LoVo (cell line): ENCODE measurements around the gene MRM3.
"Not testable (repeated sequence)": the region's sequence is repeated elsewhere in the genome, so short reads cannot be mapped to it uniquely, and the experiment has no call there.

Experiments used
- DNase-seq: peaks from one replicate; pipeline ENCODE4 v3.0.0-alpha.2; 2016; ENCODE audit warnings: low spot score

The MRM3 gene

DNA sequence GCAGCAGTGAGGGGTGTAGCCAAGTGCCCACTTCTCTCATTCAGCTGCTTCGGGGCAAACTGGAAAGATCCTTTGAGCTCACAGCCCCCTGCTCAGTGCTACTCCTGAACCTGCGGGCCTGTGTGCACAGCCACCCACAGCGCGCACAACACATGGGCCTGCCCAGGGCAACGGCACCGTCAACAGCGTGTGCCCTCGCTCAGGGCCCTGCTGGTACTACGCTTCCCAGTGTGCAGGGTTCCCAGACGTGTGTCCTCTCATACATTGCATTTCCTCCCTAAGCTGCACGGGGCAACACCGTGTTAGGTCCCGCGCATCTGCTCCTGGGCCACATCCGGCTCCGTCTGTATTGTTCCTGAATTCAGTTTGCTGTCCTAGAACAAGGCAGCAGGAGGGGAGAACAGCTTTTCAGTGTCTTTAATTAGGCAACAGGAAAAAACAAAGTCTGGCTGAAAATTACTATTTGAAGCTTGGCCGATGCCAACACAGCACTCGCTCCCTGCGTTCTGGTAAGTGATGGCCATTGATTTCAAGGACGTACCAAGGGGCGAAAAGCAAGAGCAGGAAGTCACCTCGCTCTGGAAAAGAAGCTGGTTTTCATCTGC is 15.2 kb downstream of the MRM3 start:
- DNase-seq, result no peak

DNA sequence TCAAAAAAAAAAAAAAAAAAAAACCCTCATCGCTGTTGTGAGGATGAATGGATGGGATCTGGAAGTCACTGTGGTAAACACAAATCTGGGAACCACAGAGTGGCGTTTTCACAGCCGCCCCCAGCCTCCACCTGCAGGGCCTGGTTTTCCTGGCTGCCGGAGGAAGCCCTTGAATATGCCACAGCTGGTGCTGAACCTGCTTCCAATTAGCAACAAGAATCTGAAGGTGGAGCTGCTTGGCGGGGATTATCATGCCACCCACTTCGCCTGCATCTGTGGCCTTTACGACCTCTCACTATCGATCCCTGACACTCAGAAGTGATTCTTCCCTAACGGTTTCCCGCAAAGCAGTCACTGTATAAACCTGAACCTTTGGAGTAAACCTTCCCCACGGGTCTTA is 16.1 kb downstream of the MRM3 start:
- DNase-seq, result no peak

DNA sequence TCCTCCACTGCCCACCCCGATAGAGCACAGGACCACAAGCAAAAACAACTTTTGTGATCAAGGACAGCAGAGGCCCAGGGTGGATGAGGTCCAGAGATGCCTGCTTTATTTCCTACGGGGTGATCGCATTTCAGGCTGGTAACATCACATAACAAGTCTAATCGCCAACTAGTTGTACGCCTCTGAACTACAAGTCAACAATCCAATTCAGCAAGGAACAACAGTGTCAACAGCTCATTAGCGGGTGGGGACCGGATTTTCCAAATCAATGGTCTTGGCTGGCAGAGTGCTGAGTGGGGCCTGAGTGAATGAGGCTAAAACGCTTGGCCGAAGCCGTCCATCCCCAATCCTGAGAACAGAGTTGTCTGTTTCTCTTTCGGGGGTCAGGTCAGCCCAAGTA is 17.1 kb downstream of the MRM3 start:
- no peak for DNase-seq

DNA sequence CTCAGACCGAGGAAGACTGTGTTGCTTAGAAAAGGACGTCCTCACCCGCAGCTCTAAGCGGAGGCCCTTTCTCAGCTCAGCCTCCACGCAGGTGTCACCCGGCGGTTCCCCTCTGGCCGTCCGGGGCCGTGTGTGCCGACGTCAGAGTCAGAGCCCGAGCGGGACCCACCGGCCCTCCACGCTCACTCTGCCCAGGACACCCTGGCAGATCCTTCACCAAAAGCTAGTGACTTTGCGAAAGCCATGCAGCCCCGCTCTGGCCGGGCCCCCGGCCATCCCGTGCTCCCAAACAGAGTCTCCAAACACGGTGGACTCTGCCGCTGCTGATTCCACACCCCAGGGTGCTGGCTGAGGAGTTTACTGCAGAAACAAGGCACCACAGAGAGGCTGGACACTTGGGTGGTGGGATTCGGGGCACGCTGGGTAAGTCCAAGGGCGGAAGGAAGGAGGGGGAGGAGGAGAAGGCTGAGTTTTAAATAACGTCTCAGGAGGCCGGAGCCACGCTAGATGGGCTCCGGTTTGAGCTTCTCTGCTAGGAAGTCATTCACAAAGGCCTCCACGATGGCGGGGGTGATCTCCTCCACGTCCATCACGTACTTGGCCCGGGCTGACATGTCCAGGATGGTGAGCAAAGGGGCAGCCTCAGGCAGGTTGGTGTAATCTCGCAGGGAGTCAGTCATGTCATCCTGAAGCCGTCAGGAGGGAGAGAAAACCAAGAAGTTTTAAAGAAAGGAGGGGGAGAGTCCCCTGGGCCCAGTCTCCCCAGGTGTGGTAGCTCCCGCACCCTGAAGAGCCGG is 18.5 kb downstream of the MRM3 start:
- DNase-seq, result no peak

DNA sequence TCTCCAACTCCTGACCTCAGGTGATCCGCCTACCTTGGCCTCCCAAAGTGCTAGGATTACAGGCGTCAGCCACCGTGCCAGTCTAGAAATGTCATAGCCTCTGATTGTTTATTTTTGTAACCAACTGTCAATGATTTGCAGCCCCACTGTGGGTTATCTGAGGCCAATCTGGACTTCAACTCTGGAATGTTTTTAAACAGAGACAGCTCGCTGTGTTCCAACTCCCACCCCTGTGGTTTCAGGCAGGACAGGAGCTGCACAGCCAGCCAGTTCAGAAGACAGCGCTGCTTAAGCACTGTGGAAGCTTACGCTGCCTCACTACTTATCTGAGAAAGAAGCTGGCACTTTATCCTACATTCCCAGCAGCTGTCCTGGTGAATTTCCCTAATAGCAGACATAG is 19.5 kb downstream of the MRM3 start:
- no peak for DNase-seq

DNA sequence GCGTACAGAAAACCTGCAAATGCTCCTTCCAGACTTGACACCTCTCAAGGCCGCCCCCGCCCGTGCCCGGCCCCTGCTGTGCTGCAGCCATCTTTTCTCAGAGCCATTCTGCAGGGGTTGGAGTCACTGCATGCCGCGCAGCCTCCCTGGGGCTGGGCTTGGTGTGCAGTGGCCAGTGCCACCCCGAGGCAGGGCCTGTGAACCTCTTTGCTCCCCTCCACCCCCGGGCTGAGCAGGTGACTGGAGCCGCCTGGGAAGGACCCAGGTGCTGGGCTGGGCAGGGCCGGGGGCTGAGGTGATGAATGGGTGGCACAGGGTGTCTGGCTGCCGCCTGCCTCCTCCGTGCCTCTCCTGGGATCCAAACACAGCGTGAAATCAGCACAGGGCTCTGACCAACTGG is 20.3 kb downstream of the MRM3 start:
- no peak for DNase-seq

DNA sequence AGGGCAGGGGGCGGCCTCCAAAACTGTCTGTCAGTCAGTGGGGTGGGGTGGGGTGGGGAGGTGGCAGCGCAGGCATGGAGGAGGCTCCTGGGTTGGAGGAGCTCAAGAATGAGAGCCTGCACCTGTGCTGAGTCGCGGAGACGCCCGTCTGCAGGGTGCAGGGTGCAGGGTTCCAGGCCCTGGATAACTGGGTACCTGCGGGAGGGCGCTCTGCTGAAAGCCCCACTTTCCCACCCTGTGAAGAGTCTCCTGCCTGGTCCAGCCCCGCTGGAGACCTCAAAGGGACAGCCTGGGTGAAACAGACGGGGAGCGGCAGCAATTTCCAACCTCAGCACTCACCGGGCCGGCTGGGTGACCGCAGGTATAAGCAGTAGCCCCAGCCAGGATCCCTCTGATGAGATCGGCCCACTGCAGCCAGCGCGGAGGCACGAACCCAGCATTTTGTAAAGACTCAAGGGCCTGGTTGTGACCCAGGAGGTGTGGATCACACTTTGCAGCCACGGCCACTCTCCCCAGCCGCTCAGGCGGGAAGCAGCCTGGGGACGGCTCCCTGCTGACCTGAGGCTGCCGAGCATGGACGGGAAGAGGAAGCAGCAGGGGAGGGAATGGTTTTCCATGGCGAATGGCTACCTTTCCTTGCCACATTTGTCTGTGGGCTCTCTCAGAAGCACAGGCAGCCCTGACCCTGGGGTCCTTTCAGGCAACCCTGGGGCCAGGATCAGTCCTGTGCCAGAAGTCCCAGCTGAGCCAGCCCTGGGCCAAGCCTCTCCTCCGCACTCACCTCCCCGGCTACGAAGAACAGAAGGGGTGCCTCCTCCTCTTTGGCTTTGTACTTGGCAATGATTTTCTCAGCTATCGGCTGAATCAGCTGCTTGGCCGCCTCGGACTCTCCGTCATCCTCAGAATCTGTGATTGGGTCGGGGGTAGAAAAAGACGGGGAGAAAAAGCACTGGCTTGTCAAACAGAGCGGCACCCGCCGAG is 21.0 kb downstream of the MRM3 start:
- DNase-seq, result no peak

DNA sequence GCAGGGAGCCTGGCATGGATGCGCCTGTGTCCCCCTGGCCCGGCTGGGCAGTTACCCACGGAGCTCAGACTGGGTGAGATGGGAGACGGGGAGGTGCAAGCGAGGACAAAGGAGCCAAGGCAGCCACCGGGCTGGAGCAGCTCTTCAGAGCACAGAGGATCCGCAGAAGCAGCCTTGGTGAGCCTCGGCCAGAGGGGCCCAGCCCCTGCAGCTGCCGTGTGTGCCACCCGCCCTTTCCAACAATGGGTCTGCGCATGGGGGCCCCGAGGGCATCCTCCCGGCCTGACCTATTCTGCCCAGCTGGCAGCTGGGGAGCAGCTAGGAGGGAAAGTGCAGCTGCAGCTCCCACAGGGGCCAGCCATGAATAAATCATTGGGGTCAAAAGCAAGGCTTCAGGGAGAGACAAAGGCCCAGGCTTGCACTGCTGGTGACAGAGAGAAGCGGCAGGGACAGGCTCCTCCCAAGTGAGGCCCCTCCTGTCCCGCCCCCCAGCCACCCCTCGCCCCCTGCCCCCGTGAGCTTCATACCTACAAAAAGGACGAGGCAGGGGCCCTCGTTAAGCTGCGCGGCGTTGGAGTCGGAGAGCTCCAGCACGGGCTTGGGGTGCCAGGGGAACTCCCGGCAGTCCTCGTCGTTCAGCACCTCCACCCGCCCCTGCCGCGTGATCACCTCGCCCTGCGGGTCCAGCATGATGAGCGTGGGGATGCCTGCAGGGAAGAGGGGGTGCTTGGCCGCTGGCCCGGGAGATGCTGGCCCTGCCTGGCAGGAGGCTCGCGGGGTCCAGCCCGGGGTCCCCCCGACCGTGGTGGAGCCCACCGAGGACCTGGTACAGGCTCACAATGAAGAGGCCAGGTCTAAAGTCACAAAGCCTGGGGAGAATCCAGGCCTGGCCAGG is 22.6 kb downstream of the MRM3 start:
- DNase-seq, result no peak

DNA sequence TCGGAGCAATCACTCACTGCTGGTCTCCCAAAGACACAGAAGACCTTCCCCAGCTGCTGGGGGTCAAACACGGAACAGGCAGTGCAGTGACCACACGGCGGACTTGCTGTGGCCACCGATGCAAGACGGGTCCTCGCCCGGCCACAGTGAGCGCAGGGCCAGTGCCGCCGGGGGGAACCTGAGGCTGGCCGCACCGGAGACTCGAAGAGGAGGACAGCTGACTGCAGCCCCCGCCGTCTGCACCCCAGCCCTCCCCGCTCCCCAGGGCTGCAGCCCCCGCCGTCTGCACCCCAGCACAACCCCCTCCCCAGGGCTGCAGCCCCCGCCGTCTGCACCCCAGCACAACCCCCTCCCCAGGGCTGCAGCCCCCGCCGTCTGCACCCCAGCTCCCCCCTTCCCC is 23.7 kb downstream of the MRM3 start:
- not testable (repeated sequence) for DNase-seq

DNA sequence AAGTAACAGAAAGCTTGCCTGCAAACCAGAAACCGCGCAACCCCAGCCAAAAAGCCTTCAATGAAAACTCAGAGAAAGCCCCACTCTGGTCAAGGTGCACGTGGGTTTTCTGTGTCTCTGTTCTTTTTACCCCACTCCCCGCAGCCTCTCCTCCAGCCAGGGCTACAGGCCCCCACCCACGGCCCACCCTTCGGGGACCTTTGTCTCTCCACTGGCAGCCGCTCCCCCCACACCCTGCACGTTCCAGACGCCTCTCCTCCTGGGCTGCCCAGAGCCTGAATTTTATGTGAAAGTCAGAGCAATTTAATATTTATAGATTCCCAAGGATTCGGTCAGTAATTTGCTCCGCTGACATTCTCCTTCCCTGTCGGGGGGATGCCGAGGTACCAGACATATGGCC is 24.2 kb downstream of the MRM3 start:
- DNase-seq, result no peak

DNA sequence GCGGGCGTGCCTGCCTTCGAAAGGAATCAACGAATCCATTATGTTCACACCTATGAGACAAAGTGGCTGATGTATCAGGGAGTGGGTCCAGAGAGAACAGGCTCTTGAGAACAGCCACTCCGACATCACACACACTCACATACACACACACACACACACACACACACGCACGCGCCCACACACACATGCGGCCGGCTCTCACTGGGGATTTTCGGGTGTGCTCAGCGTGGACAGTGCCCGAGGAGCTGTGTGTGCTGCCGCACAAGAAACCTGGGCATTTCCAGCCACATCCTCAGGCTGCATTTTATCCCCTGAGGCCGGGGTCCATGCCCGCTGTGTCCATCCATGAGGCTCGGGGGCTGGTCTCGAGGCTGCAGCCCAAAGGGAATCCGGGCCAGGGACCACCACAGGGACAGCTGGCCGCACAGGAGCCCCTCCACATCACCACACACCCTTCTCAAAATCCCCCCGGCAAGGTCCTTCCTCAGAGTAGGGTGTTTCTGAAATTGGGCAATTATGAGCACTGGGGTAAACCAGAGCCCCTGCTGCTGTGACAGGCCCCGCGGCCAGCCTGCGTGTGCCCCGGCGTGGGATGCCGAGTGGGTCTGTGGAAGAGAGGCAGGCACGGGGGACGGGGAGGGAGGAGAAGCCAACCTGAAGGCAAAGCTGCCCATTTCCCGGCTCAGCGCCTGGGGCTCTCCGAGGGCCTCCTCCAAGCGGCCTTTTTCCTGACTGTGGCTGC is 24.8 kb downstream of the MRM3 start:
- DNase-seq, result no peak

DNA sequence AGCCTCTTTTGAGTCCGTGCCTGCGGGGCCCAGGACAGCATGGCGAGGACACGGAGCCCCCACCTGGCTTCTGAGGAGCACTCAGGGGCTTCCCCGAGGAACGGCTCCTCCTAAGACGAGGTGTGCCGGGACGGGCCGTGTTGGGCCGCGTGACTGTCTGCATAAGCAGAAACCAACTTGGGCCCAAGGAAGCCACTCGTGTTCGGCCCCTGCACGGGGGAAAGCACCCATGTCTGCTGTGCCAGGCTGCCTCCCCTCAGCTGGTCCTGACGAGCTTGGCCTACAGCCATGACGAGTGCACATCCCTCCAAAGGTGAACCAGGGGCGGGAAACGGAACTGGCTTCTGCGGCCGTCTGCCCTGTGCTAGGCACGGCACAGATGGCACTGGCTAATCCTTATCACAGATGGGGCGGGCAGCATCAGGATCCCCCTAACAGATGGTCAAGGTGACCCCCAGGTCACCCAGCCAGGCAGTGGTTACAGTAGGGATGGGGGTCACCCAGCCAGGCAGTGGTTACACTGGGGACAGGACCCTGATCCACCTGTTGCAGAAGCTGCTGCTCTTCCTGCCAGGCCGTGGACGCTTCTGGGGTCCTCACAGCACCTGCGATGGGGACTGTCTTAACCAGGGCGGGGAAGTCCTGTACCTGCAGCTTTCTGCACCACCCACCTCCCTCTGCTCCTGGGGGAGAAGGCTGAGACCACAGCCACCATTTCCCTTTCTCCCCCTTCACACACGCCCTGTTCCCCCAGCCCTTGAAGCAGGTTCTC is 25.6 kb downstream of the MRM3 start:
- DNase-seq, result no peak

DNA sequence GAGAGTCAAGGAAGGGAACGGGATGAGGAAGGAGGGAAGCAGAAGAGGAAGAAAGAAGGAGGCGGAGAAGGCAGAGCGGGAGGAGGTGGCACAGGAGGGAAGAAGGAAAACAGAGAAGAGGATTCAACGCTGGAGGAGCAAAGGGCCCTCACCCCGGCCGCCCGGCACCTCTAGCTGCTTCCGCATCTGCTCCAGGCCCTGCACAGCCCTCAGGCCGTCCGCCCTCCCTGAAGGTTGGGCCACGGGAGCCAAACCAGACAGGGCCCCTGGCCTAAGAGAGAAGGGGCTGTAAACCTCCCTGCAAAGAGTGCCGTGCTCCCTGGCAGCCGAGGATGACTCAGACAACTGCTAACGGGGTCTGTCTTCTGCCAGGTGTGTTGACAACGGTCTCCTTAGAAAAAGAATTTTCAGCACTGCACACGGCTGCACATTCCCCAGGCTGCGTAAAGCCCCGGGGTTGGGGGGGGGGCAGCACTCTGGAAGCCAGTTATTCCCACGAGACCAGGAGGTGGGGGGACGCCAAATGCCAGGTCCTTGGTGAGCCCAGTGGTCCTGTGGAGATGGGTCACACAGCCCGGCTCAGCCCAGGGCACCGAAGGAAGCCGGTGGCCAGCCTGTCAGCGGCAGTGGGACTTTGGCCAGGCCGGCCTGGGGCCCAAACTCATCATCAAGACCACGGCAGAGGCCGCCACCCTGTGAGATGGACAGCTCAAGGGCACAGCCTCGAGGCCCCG is 29.1 kb downstream of the MRM3 start:
- no peak for DNase-seq

DNA sequence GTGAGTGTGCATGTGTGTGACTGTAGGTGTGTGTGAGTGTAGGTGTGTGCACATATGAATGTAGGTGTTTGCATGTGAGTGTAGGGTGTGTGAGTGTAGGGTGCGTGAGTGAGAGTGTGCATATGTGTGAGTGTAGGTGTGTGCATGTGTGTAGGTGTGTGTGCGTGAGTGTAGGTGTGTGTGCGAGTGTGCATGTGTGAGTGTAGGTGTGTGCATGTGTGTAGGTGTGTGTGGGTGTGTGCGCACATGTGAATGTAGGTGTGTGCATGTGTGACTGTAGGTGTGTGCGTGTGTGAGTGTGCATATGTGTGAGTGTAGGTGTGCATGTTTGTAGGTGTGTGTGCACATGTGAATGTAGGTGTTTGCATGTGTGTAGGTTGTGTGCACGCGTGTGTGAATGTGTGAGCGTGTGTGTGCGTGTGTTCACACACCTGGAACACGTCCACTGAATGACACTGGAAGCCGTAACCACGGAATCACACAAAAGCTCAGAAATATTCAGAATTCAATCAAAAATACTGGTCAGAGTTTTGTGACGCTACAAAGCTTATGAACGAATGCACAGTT is 30.6 kb downstream of the MRM3 start:
- DNase-seq, result no peak

DNA sequence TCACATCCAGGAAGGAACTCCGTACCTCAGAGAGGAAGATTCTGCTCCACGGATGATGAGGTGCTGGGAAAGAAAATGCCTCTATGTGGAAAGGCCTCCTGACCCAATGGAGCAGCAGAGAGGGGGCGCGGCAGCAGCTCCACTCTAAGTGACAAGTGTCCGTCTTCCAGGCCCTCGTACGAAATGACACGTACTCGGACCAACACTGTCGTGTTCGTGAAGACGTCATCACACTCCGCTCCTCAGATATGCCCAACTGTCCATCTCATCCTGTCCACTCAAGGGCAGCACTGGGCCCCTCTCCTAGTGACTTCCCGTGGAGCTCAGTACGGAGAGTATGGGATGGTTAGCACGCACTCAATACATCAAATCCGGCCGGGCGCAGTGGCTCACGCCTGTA is 32.2 kb downstream of the MRM3 start:
- DNase-seq, result no peak

DNA sequence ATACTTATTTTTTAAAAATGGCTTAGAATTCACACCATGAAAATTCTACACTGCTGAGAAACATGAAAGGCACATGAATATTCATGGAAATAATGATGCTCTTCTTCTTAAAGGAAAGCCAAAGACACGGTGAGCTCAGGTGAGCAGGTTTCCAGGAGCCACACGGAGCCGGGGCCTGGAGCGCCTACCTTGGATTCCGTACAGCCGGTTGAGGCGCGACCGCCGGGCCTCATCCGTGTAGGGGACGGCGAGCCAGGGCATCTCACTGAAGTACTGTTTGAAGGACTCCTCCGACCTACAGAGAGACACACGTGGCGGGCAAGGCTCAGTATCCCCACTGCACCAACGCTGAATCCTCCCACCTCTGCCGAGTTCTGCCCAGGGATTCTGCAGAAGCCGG is 37.1 kb downstream of the MRM3 start:
- no peak for DNase-seq

DNA sequence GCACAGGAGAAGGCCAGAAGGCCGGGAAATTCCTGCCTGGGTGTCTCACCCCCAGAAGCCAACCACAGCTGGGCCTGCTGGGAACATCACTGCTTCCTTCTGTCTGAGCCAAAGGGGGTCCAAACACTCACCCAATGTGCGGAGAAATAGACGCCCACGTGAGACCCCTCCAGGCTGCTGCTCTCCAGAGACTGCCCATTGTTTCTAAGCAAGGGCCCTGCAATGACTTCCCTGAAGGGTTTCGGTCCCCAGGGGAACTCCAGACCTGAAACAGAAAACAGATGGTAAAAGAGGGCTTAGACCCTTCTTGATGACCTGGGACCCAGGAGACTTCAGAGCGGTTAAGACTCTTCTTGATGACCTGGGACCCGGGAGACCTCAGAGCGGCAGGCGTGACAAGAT is 41.3 kb downstream of the MRM3 start:
- no peak for DNase-seq

DNA sequence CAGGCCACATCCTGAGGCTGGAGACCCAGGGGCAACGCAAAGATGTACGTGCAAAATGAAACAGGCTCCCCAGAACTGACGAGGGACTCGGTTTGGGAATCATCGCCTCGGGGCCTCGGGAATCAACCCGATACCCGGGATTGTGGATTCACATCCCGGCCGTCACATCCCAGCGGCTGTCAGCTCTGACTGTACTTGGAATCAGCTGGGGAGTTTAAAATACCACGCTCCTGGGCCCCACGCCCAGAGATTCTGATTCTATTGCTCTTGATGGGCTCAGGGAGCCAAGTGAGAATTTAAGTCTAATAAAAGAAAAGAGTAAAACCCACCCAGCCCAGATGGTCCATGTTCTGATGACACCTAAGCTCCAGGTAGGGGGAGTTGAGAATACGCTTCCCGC is 42.2 kb downstream of the MRM3 start:
- DNase-seq, result no peak

DNA sequence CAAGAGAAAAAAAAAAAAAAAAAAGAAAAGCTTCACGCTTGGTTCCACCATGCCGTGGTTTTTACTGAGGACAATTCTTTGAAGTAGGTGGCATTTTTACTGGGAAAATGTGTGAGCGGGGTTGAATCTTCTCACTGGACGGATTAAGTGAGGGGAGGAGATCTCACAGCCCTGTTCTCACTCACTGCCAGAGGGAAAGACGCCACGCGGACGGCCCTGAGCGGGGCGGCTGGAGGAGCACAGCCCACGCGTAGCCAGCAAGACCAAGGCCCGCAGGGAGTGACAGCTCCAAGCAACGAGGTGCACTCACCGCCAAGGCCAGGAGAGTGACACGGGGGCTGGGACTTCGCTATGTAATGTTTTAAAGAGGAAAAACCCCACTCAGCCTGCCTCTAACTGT is 43.1 kb downstream of the MRM3 start:
- no peak for DNase-seq
